Activated CD8-positive, alpha-beta T cell treated with anti-CD3 and anti-CD28 coated beads, Interleukin-2, amount 10 ng/mL, durations not matched to agents 7 days and 5 days (primary cell): ENCODE measurements around the gene IGF2BP2. TPM values are rescaled to one million over a fixed set of nuclear protein-coding genes. Genes with fewer than 3 reads are reported as not detected.
"Not testable (repeated sequence)": the region's sequence is repeated elsewhere in the genome, so short reads cannot be mapped to it uniquely, and the experiment has no call there.

ENCODE experiments used
- ATAC-seq: fragments of 150-1000 bp; cut with Tn5 transposase; one replicate; pipeline ENCODE4 v1.10.0; 2021; ENCODE audit warnings: moderate library complexity
- CTCF ChIA-PET: fragments of 350-600 bp; sonication (Branson Sonifier 250); formaldehyde crosslinking; loops from one replicate; lab custom pipeline; 2021; ENCODE audit warnings: antibody characterized with exemption; lab: Charles Lee
- POLR2A ChIA-PET: fragments of 350-600 bp; sonication (Branson Sonifier 250); formaldehyde crosslinking; loops from one replicate; lab custom pipeline; 2021; ENCODE audit warnings: antibody characterized with exemption; lab: Charles Lee
- DNase-seq: peaks from one replicate; pipeline ENCODE4 v3.0.0-alpha.2; 2020
- H3K27ac Mint-ChIP-seq: one replicate; pipeline ENCODE4 v1.8.0; 2021; ENCODE audit warnings: mild to moderate bottlenecking, mixed read lengths
- H3K27me3 Mint-ChIP-seq: one replicate; pipeline ENCODE4 v1.8.0; 2021; ENCODE audit warnings: low read depth, mixed read lengths
- H3K36me3 Mint-ChIP-seq: one replicate; pipeline ENCODE4 v1.8.0; 2021; ENCODE audit warnings: low read depth, mixed read lengths
- H3K4me1 Mint-ChIP-seq: one replicate; pipeline ENCODE4 v1.8.0; 2021; ENCODE audit warnings: low read depth, mixed read lengths
- H3K4me3 Mint-ChIP-seq: one replicate; pipeline ENCODE4 v1.8.0; 2021; ENCODE audit warnings: mild to moderate bottlenecking, mixed read lengths
- H3K9me3 Mint-ChIP-seq: one replicate; pipeline ENCODE4 v1.8.0; 2022; ENCODE audit warnings: mixed read lengths; ENCODE audit not compliant: insufficient read depth
- total RNA-seq, 2 experiments: library from RNA; stranded (reverse); gene quantifications; one replicate each; pipeline ENCODE4 v1.2.3, GENCODE V29; 2021

Gene IGF2BP2
- total RNA-seq, 2 experiments from 2014 or later, result 0.21 to 0.32 TPM

DNA sequence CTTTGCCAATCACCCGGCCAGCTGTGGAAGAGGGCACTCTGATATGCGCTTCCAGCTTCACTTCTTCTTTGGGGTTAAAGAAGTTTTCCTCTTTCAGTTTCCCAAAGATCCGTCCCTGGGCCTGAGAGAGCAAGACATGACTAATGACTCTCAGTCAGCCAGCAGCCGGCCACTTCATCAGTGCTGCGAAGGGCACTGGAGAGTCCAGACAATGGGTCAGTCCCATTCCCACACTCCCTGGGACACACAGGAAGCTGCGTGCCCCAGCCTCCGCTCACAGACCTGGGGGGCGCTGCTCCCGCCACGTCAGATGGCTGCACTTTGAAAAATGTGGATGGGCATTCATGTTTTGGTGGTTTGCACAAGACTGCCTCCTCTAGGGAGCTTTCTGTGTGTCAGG is 175.4 kb downstream of the IGF2BP2 start:
- Mint-ChIP-seq H3K27ac (no peak overlapping the region), H3K4me3 (no peak overlapping the region)
- CTCF ChIA-PET, result interaction anchor here (2.0 to 3.3 kb wide), 2 partner anchors 11 kb away, joined by 10 to 19 read pairs; no protein-coding TSS in a partner anchor

DNA sequence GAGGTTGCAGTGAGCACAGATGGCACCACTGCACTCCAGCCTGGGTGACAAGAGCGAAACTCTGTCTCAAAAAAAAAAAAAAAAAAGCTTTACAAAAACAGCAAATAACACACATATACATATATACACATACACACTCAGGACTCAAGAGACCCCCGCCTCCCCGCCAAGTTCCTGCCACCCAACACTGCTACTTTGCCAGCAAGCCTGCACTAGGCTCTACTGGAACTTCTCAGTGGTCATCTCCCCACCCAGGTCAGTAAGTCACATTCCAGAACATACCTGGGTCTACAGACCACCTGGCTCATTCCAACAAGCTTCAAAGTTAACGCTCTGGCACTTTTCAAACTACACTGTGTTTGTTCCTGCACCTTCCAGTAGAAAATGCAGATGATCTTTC is 176.4 kb downstream of the IGF2BP2 start:
- no peaks in the 10 kb centered on the region for H3K9me3 Mint-ChIP-seq
- no peaks in the 10 kb centered on the region for H3K36me3 Mint-ChIP-seq
- peaks cover 3% of the 10 kb centered on the region for H3K27me3 Mint-ChIP-seq
- no peak for DNase-seq
- ATAC-seq, result no peak
- H3K27ac Mint-ChIP-seq, result no peak overlapping the region
- no peak overlapping the region for H3K4me3 Mint-ChIP-seq
- CTCF ChIA-PET, result interaction anchor here (0.7 to 2.0 kb wide), 3 partner anchors 12 to 120 kb away, joined by 3 to 10 read pairs (median 3); no protein-coding TSS in a partner anchor
- POLR2A ChIA-PET, result no interaction called here
- H3K4me1 Mint-ChIP-seq, result no peaks in the 10 kb centered on the region

More for the DNA sequence above, 175.4 kb downstream of the IGF2BP2 start:
- Mint-ChIP-seq H3K9me3 (no peaks in the 10 kb centered on the region), H3K27me3 (peaks cover 3% of the 10 kb centered on the region), H3K36me3 (no peaks in the 10 kb centered on the region), H3K4me1 (no peaks in the 10 kb centered on the region)
- DNase-seq (no peak), ATAC-seq (no peak)
- POLR2A ChIA-PET, result interaction anchor here (0.6 kb wide), 1 partner anchor 9 kb away, joined by 3 read pairs; no protein-coding TSS in a partner anchor

DNA sequence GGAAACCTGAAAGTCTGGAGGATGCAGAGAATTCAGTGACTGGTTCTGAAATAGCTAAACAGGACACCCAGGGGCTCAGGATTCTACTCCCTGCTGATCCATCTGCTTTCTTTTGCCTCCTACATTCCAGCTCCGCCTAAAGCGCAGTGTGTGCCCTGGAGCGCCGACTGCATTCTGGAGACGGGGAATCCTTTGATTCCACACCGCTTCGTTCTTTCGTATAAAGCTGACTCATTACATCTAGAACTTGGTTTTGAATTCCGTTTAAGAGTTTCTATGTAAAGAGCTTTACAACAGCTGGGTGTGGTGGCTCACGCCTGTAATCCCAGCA is 177.0 kb downstream of the IGF2BP2 start:
- ChIA-PET CTCF (interaction anchor here (0.7 to 2.0 kb wide), 2 partner anchors 13 to 121 kb away, joined by 3 to 10 read pairs; no protein-coding TSS in a partner anchor), POLR2A (no interaction called here)
- Mint-ChIP-seq H3K27me3 (peaks cover 3% of the 10 kb centered on the region), H3K9me3 (no peaks in the 10 kb centered on the region), H3K36me3 (no peaks in the 10 kb centered on the region), H3K4me1 (no peaks in the 10 kb centered on the region), H3K4me3 (no peak overlapping the region), H3K27ac (no peak overlapping the region)
- ATAC-seq, result no peak
- DNase-seq, result no peak

DNA sequence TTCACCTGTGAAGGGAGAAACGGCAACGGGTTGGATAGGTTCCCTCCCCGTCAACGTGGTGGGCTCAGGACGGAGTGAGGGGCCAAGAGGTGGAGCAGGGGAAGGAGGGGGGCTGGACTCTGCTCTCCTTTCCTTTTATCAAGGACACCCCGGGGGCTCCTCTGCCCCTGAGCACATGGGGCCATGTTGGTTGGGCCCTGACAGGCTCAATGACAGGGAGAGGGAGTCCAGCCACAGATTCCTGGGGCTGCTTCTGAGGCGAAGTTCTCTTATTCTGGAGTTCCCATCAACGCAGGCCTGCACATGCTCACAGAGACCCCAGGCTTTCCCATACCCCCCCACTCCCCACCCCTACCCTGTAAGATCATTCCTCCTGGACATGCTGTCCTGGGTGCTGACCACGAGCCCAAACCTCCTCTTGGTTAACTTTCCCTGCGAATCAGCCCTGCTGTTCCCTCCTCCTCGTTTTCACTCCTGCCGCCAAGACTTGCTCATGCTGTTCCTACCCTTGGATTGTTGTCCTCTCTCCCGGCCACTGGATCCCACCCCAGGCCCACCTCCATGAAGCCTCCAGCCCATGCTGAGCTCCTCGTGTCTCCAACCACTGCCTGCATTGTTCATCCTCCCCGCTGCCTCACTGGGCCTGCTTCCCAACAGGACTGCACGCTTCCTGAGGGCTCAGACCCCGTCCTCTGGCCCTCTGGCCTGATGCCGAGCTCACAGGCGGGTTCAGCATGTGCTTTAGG is 177.5 kb downstream of the IGF2BP2 start:
- H3K27me3 Mint-ChIP-seq, result peaks cover 3% of the 10 kb centered on the region
- DNase-seq, result no peak
- no peak overlapping the region for H3K27ac Mint-ChIP-seq

DNA sequence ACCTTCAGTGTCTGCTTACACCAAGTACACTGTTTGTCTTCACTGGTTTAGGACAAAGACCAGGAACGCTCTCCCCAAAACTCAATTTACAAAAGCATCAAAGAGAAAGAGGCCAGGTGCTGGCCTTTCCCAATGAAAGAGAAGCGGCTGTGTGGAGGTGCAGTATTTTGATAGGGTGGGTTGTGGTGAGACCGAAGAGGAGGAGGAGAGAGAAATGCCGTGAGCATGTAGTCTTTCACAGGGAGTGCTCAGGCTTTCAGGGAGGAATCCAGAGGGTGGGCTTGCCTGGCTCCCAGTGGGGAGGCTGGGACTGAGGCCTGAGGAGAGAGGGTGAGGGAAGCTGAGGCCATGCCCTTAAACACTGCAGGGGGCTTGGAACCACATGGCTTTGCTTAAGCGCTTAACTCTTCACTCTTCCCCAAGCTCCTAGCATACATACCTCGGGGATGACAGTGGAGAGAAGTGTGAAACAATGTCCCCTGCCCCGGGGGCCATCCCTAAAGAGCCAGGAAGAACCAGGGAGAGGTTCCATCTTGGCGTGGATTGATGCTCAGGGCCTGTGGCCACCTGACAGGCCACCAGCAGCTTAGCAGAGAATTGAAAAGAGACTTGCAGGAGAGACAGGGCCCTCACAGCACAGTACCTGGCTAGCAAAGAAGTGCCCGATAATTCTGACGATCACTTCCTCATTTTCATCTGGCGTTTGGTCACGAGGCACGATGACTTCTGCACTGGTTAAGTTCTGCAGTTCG is 178.3 kb downstream of the IGF2BP2 start:
- H3K4me3 Mint-ChIP-seq, result no peak overlapping the region

More for the DNA sequence above, 177.5 kb downstream of the IGF2BP2 start:
- ChIA-PET CTCF (interaction anchor here (1.4 to 2.0 kb wide), 2 partner anchors 13 kb away, joined by 4 to 10 read pairs; no protein-coding TSS in a partner anchor), POLR2A (interaction anchor here (0.6 kb wide), 1 partner anchor 1176 kb away, joined by 3 read pairs; no protein-coding TSS in a partner anchor)
- ATAC-seq, result no peak
- Mint-ChIP-seq H3K36me3 (no peaks in the 10 kb centered on the region), H3K9me3 (no peaks in the 10 kb centered on the region), H3K4me1 (no peaks in the 10 kb centered on the region), H3K4me3 (no peak overlapping the region)

DNA sequence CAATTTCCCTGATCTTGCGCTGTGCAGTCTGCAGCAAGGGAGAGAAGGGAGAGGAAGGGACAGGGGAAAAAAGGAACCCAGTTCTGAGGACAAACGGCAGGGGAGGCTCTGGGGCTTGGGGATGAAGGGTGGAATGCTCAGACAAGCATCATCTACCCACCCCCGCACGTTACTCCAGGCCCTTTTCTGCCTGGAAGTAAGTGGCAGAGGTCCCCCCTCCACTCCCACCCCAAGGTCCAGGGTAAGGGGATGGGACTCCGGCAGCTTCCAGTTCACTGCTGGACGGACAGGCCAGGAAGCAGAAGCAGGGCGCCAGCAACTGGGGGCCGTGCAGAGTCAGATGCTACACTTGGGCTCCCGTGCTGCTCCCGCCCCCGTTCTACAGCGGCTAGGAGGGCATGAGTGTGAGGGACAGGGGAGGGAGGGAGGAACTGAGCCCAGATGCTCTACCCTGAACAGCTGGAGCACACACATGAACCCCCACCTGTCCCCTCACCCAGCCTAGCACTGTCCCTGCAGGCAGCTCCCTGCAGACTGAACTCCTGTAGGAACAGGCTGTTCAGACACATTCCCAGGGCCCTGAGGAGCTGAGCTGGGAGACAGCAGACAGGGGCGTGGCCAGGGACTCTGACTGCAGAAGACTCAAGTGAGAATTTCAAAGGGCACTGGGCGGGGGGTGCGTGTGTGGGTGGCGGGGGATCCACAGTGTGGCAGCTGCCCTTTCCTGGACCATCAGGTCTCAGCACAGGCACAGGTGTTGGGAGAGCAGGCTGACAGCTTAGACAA is 179.1 kb downstream of the IGF2BP2 start:
- no peaks in the 10 kb centered on the region for H3K9me3 Mint-ChIP-seq
- H3K36me3 Mint-ChIP-seq, result no peaks in the 10 kb centered on the region
- peaks cover 6% of the 10 kb centered on the region for H3K27me3 Mint-ChIP-seq
- DNase-seq (no peak), ATAC-seq (no peak)
- no peak overlapping the region for H3K4me3 Mint-ChIP-seq
- H3K4me1 Mint-ChIP-seq, result no peaks in the 10 kb centered on the region
- CTCF ChIA-PET, result interaction anchor here (1.4 kb wide), 1 partner anchor 14 kb away, joined by 4 read pairs; no protein-coding TSS in a partner anchor
- POLR2A ChIA-PET, result no interaction called here
- no peak overlapping the region for H3K27ac Mint-ChIP-seq

More for the DNA sequence above, 178.3 kb downstream of the IGF2BP2 start:
- Mint-ChIP-seq H3K4me1 (no peaks in the 10 kb centered on the region), H3K27me3 (peaks cover 6% of the 10 kb centered on the region), H3K9me3 (no peaks in the 10 kb centered on the region), H3K27ac (no peak overlapping the region), H3K36me3 (no peaks in the 10 kb centered on the region)
- POLR2A ChIA-PET, result interaction anchor here (0.6 kb wide), 1 partner anchor 1177 kb away, joined by 3 read pairs; no protein-coding TSS in a partner anchor
- DNase-seq, result no peak
- ATAC-seq, result no peak
- CTCF ChIA-PET, result interaction anchor here (1.4 kb wide), 1 partner anchor 13 kb away, joined by 4 read pairs; no protein-coding TSS in a partner anchor

DNA sequence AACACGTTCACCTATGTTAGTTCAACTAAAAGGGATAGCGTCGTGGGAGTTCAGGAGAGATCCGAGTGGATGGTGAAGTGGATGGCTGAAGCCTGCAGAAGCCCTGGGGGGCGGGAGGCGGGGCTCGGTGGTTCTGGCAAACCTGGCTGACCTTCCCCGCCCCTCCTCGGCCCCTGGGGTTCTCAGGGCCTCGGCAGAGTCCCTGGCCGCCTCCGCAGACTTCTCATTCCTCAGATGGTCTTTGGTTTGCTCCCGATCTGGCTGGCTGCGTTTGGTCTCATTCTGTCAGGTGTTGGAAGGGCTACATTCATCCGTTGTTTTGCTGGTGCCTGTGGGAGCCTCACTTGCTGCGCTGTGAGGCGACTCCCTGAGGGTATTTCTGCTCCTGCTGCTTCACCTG is 179.7 kb downstream of the IGF2BP2 start:
- H3K36me3 Mint-ChIP-seq, ATAC-seq, H3K27me3 Mint-ChIP-seq: not testable (repeated sequence)

DNA sequence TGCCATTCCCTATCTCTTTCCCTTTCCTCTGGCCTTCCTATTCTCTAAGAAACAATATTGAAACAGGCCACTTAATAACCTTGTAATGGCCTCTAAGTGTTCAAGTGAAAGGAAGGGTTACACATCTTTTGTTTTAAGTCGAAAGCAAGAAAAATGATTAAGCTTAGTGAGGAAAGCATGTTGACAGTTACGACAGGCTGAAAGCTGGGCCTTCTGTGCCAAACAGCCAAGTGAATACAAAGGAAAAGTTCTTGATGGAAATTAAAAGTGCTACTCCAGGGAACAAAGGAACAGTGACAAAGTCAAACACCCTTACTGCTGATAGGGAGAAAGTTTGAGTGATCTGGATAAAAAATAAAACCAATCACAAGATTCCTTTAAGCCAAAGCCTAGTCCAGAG is 184.5 kb downstream of the IGF2BP2 start:
- POLR2A ChIA-PET, result no interaction called here
- CTCF ChIA-PET, result no interaction called here
- no peaks in the 10 kb centered on the region for H3K36me3 Mint-ChIP-seq

More for the DNA sequence above, 179.7 kb downstream of the IGF2BP2 start:
- CTCF ChIA-PET, H3K4me3 Mint-ChIP-seq, H3K4me1 Mint-ChIP-seq, H3K9me3 Mint-ChIP-seq, DNase-seq, POLR2A ChIA-PET, H3K27ac Mint-ChIP-seq: not testable (repeated sequence)

DNA sequence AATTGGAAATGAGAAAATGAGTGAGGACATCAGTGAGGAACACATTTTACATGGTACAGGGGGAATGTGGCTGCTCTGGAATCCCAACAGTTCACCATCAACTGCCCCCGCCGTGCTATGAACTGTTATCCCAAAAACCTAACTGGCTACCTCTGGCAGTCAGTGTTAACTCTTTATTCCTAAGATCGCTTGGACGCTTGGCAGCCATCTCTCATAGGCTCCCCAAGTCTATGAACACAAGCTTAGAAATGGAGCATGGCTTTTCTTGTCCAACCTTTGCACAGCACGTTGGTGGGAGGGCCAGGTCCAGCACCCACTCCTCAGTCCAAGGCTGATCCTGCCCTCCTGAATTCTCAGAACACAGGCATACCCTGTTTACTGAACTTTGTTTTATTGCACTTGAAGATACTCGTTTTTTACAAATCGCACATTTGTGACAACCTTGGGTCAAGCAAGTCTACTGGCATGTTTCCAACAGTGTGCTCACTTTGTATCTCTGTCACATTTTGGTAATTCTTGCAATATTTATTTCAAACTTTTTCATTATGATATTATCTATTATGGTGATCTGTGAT is 185.1 kb downstream of the IGF2BP2 start:
- H3K27ac Mint-ChIP-seq, result no peak overlapping the region
- H3K9me3 Mint-ChIP-seq, result no peaks in the 10 kb centered on the region
- ChIA-PET CTCF (no interaction called here), POLR2A (no interaction called here)
- H3K36me3 Mint-ChIP-seq, result no peaks in the 10 kb centered on the region
- no peak for DNase-seq
- H3K4me3 Mint-ChIP-seq, result no peak overlapping the region
- H3K27me3 Mint-ChIP-seq, result peaks cover 6% of the 10 kb centered on the region
- no peak for ATAC-seq
- H3K4me1 Mint-ChIP-seq, result no peaks in the 10 kb centered on the region

More for the DNA sequence above, 184.5 kb downstream of the IGF2BP2 start:
- DNase-seq, result no peak
- H3K27me3 Mint-ChIP-seq, result peaks cover 7% of the 10 kb centered on the region
- no peaks in the 10 kb centered on the region for H3K4me1 Mint-ChIP-seq
- H3K27ac Mint-ChIP-seq, result no peak overlapping the region
- H3K4me3 Mint-ChIP-seq, result no peak overlapping the region
- H3K9me3 Mint-ChIP-seq, result no peaks in the 10 kb centered on the region
- no peak for ATAC-seq

DNA sequence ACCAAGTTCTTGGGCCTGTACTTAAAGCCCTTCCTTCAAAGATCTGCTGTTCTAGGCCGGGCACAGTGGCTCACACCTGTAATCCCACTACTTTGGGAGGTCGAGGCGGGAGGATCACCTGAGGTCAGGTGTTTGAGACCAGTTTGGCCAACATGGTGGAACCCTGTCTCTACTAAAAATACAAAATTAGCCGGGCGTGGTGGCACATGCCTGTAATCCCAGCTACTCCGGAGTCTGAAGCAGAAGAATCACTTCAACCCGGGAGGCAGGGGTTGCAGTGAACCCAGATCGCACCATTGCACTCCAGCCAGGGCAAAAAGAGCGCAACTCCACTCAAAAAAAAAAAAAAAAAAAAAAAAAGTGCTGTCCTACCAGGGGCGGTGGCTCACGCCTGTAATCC is 186.2 kb downstream of the IGF2BP2 start:
- H3K36me3 Mint-ChIP-seq, H3K27me3 Mint-ChIP-seq, DNase-seq, H3K27ac Mint-ChIP-seq, H3K4me1 Mint-ChIP-seq, H3K4me3 Mint-ChIP-seq, ATAC-seq, H3K9me3 Mint-ChIP-seq, POLR2A ChIA-PET, CTCF ChIA-PET: not testable (repeated sequence)

DNA sequence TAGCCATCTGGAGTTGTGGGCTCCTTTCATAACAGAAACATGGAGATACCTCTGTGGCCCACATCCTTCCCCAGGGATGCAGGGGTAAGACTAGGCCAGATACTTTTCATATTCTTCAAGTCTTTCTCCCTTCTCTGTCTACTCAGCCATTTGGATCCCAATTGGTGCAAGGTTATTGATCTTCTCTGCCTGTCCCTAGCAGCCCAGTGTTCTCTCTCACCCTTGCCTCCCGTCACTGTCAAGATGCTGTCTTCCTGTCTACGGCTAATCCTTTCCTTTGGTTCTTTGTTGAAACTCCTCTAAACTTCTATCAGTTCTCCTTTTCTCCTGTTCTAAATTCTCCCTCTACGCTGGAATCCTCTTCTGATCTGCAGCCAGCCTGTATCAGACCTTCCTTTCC is 187.5 kb downstream of the IGF2BP2 start:
- Mint-ChIP-seq H3K27me3 (peaks cover 6% of the 10 kb centered on the region), H3K4me3 (no peak overlapping the region), H3K36me3 (no peaks in the 10 kb centered on the region), H3K27ac (no peak overlapping the region), H3K4me1 (peaks cover 3% of the 10 kb centered on the region), H3K9me3 (no peaks in the 10 kb centered on the region)
- no peak for ATAC-seq
- CTCF ChIA-PET, result no interaction called here
- no peak for DNase-seq
- POLR2A ChIA-PET, result no interaction called here
